ENCODE results near the gene GPR155.
A peak's percentile ranks its signal among the peaks of the same experiment; 100 is the strongest.
"Not testable (repeated sequence)": the region's sequence is repeated elsewhere in the genome, so short reads cannot be mapped to it uniquely, and the experiment has no call there.

GPR155 gene

DNA sequence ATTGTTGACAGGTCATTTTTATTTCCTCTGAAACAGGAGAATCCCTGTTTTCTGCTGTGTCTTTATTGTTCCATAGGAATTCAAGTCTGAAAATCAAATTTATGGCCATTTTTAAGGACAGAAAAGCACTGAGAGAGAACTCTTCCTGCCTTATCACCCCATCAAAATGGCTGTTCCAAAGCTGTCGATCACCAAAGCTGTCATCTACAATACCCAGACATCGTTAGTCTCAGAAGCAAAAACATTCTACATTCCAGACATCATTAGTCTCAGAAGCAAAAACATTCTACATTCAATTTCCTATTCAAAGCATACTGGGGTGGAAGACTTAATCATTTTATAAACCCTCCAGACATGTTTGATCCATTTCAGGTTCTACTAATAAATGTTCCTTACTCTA is 46.9 kb downstream of the GPR155 start:
- DNase-seq: no peak

DNA sequence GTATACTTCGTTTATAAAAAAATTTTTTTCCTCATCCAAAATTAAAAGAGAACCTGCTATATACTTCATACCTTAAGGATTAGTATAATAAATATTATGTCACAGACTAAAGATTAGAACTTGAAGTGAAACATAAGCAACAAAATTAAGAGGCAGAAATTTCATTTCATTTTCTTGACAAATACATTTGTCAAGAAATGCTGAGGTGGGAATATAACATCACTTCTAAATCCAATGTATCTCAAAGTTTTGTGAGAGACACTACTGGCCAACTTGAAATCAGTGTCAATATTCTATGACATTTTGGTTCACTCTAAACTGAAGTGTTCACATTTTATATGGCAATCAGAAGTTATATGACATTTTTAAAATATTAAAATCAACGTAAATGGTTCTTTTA is 47.5 kb downstream of the GPR155 start:
- no peak for DNase-seq

DNA sequence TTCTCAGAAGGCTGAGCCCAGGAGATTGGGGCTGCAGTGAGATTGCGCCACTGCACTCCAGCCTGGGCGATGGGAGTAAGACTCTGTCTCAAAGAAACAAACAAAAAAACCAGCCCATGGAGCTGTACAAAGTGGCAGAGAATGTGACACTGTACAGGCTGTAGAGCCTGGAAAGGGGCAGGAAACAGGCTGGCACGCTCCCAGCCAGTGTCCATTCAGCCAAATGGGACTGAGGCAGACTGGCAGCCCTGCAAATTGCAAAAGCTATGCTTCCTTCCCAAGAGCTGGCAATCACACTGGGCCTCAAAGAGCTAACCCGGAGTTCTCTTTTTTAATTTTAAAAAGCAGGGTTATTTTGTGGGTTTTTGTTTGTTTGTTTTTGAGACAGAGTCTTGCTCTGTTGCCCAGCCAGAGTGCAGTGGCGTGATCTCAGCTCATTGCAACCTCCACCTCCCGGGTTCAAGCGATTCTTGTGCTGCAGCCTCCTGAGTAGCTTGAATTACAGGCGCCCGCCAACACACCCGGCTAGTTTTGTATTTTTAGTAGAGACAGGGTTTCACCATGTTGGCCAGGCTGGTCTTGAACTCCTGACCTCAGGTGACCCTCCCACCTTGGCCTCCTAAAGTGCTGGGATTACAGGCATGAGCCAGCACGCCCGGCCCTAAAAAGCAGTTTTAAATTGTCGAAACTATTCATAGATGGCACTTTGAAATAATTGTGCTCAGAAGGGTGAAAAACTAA is 48.5 kb downstream of the GPR155 start:
- DNase-seq: peak; percentile 10 to 93 (median 72)

DNA sequence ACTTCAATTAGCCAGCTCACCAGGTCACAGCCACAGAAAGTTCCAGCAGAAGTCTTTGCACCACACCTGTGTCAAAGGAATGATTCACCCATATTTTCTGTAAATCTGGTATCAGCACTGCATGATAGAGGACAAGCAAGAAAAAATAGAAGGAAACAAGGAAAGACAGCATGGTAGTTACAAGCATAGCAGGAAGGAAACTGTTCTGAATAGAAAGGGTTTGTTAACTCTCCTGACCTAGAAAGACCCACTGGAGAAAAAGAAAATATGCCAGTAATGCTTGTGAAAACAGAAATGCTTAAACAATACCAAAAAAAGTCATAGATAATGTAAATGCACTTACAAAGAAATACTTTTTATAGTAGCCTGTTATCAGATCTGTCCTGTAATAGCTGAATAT is 50.5 kb downstream of the GPR155 start:
- no peak for DNase-seq

DNA sequence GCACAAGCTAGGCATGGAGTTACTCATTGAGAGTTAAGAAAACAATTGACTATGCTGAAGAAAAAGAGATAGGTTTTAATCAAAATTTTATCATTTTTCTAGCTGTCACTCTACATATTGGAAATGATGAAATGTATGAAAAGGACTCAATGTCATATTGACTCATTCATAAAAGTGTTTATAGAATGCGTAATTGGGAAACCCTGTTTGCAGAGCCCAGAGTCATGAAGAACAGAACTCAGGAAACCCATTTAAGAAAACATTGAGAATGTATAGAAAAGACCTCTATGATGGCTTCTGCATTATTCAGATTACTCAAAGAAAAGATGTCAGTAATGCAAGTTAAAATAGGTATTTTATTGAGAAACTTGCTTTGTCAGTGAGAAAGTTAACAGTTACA is 54.9 kb downstream of the GPR155 start:
- DNase-seq: no peak

- no peak for DNase-seq
These were observed 56.8 kb downstream of the GPR155 start for GRCh38 chr2:174430066-174430465.

DNA sequence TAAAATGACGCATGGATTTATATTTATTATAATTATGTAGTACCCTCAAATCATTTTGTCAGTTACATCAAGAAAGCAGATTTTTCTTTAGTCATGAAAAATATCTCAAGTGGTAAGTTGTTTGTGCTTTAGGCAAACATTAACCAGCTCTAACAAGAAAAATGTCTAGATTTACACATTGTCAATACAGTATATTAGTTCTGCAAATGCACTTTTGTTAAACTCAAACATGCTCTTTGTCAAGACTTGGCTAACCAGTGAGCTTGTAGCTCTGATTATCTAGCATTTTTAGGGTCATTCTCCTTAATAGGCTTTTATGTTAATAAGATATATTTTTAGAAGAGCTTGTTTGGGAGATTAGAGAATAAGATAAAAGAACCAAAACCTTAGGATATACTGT is 58.6 kb downstream of the GPR155 start:
- DNase-seq: no peak

- no peak for DNase-seq
These were observed 74.6 kb downstream of the GPR155 start for GRCh38 chr2:174412256-174412655.

DNA sequence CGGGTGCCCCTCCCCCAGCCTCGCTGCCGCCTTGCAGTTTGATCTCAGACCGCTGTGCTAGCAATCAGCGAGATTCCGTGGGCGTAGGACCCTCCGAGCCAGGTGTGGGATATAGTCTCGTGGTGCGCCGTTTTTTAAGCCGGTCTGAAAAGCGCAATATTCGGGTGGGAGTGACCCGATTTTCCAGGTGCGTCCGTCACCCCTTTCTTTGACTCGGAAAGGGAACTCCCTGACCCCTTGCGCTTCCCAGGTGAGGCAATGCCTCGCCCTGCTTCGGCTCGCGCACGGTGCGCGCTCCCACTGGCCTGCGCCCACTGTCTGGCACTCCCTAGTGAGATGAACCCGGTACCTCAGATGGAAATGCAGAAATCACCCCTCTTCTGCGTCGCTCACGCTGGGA is 76.8 kb downstream of the GPR155 start:
- DNase-seq: not testable (repeated sequence)

GRCh38 chr2:174403628-174404027 is 83.2 kb downstream of the GPR155 start:
- DNase-seq: no peak

- DNase-seq: no peak
These were observed 86.0 kb downstream of the GPR155 start for GRCh38 chr2:174400853-174401252.

DNA sequence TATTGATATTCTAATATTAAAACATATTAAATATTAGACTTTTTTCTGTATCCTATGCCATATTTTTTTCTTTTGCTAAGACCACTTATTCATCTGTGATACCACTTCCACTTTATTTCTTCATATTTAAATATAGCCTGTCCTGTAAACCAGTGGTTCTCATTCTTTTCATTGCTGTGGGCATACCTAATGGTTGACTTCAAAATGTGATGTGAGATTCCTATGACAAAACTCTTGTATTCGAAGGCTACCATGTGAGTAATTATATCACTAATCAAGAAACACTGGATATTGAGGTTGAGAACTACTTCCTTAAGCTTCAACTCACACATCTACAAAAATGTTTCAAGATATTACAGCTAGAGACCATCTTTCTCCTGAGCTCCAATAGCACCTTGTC is 87.7 kb downstream of the GPR155 start:
- no peak for DNase-seq

DNA sequence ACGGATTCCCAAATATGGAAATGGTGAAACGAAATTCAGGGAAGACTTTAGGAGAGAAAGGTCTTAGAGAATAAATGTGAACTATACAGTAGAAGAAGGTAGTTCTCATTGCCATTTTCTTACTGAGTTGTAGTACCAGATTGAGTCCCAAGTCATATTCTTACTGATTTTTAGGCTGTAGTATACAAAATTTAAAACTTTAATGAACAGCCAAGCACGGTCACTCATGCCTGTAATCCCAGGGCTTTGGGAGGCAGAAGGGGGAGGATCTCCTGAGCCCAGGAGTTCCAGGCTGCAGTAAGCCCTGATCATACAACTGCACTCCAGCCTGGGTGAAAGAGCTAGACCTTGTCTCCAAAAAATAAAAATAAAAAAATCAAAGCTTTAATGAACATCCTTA is 89.1 kb downstream of the GPR155 start:
- DNase-seq: no peak

- DNase-seq: peak in 3 of 51 donors; percentile 1 to 21 (median 19)
These were observed 90.7 kb downstream of the GPR155 start for GRCh38 chr2:174395969-174396630.

DNA sequence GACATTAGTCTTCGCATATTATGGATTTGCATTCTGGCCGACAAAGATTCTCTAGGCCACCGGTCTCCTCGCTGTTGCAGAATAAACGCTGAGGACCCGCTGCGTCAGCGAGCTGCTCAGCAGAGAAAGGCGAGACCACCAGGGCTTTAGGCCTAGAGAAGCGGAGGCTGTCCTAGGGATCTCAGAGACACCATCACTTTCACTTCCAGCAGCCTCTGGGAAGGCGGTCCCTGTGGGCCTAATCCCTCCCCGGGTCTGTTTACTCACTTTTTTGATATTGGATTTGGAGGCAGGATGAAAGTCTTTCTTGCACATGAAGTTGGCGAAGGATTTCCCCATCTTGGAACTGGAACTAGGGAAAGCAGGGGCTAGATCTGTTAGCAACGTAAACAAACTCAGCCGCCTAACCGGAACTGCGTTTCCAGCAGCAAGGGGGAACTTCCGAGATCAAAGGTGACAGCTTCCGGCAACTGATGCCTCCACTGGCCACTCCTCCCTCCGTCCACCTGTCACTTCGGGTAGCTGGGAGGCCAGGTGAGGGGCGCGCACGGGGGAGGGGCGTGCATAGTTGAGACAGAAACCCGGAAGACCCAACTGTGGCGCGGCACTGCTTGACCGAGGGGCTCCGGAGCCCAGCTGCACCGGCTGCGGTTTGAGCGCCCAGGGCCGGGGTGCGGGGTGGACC is 91.4 kb downstream of the GPR155 start, which contains the start of gene SCRN3:
Gene SCRN3 (plus strand): TSS at position 447 of the 685 bp plus-strand sequence. CDS start 2,554 bp downstream, outside the sequence.
- DNase-seq: peak; percentile 16 to 91 (median 72)

- DNase-seq: no peak
These were observed 94.1 kb downstream of the GPR155 start for GRCh38 chr2:174392706-174393105.

GRCh38 chr2:174390303-174390702 is 96.5 kb downstream of the GPR155 start:
- DNase-seq: not testable (repeated sequence)

DNA sequence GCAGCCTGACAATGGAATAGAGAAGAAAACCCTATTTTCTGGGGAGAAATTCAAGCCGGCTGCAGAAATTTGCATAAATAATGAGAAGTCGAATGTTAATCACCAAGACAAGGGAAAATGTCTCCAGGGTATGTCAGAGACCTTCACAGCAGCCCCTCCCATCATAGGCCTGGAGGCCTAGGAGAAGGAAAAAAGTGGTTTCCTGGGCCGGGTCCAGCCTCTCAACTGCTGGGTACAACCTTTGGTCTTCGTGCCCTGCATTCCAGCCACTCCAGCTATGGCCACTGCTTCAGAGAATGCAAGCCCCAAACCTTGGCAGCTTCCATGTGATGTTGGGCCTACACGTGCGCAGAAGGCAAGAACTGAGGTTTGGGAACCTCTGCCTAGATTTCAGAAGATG is 97.3 kb downstream of the GPR155 start:
- no peak for DNase-seq

- not testable (repeated sequence) for DNase-seq
These were observed 98.1 kb downstream of the GPR155 start for GRCh38 chr2:174388706-174389105.

- no peak for DNase-seq
These were observed 101.6 kb downstream of the GPR155 start for GRCh38 chr2:174385201-174385600.

- DNase-seq: no peak
These were observed 103.0 kb downstream of the GPR155 start for GRCh38 chr2:174383796-174384195.
